ENCODE measurements around the gene SDF4. TPM values are rescaled to one million over a fixed set of nuclear protein-coding genes. Genes with fewer than 3 reads are reported as not detected.

SDF4 gene
- total and polyA plus RNA-seq, 2 of the 8 experiments (the other 6 are each of a cell fraction or from before 2014, with no cell fraction given), result 45.5 to 75.6 TPM

GRCh38 chr1:1242461-1243265 lies 10.9 kb upstream of the SDF4 start (continued):
- TF ChIP-seq, protein P1, sequence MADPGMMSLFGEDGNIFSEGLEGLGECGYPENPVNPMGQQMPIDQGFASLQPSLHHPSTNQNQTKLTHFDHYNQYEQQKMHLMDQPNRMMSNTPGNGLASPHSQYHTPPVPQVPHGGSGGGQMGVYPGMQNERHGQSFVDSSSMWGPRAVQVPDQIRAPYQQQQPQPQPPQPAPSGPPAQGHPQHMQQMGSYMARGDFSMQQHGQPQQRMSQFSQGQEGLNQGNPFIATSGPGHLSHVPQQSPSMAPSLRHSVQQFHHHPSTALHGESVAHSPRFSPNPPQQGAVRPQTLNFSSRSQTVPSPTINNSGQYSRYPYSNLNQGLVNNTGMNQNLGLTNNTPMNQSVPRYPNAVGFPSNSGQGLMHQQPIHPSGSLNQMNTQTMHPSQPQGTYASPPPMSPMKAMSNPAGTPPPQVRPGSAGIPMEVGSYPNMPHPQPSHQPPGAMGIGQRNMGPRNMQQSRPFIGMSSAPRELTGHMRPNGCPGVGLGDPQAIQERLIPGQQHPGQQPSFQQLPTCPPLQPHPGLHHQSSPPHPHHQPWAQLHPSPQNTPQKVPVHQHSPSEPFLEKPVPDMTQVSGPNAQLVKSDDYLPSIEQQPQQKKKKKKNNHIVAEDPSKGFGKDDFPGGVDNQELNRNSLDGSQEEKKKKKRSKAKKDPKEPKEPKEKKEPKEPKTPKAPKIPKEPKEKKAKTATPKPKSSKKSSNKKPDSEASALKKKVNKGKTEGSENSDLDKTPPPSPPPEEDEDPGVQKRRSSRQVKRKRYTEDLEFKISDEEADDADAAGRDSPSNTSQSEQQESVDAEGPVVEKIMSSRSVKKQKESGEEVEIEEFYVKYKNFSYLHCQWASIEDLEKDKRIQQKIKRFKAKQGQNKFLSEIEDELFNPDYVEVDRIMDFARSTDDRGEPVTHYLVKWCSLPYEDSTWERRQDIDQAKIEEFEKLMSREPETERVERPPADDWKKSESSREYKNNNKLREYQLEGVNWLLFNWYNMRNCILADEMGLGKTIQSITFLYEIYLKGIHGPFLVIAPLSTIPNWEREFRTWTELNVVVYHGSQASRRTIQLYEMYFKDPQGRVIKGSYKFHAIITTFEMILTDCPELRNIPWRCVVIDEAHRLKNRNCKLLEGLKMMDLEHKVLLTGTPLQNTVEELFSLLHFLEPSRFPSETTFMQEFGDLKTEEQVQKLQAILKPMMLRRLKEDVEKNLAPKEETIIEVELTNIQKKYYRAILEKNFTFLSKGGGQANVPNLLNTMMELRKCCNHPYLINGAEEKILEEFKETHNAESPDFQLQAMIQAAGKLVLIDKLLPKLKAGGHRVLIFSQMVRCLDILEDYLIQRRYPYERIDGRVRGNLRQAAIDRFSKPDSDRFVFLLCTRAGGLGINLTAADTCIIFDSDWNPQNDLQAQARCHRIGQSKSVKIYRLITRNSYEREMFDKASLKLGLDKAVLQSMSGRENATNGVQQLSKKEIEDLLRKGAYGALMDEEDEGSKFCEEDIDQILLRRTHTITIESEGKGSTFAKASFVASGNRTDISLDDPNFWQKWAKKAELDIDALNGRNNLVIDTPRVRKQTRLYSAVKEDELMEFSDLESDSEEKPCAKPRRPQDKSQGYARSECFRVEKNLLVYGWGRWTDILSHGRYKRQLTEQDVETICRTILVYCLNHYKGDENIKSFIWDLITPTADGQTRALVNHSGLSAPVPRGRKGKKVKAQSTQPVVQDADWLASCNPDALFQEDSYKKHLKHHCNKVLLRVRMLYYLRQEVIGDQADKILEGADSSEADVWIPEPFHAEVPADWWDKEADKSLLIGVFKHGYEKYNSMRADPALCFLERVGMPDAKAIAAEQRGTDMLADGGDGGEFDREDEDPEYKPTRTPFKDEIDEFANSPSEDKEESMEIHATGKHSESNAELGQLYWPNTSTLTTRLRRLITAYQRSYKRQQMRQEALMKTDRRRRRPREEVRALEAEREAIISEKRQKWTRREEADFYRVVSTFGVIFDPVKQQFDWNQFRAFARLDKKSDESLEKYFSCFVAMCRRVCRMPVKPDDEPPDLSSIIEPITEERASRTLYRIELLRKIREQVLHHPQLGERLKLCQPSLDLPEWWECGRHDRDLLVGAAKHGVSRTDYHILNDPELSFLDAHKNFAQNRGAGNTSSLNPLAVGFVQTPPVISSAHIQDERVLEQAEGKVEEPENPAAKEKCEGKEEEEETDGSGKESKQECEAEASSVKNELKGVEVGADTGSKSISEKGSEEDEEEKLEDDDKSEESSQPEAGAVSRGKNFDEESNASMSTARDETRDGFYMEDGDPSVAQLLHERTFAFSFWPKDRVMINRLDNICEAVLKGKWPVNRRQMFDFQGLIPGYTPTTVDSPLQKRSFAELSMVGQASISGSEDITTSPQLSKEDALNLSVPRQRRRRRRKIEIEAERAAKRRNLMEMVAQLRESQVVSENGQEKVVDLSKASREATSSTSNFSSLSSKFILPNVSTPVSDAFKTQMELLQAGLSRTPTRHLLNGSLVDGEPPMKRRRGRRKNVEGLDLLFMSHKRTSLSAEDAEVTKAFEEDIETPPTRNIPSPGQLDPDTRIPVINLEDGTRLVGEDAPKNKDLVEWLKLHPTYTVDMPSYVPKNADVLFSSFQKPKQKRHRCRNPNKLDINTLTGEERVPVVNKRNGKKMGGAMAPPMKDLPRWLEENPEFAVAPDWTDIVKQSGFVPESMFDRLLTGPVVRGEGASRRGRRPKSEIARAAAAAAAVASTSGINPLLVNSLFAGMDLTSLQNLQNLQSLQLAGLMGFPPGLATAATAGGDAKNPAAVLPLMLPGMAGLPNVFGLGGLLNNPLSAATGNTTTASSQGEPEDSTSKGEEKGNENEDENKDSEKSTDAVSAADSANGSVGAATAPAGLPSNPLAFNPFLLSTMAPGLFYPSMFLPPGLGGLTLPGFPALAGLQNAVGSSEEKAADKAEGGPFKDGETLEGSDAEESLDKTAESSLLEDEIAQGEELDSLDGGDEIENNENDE (IDR thresholded peaks at IDR 0.05; ENCODE audit: insufficient replicate concordance, low read length), result no peak
- TF ChIP-seq TEAD4 (IDR thresholded peaks at IDR 0.05; ENCODE audit: low read depth, low read length) (no peak), TCF12 (IDR thresholded peaks at IDR 0.05; ENCODE audit: low read depth, low read length) (no peak), SIRT6 (IDR thresholded peaks at IDR 0.05; ENCODE audit: low read length) (no peak), SUZ12 (IDR thresholded peaks at IDR 0.05; ENCODE audit: low read length) (no peak), GABPA (IDR thresholded peaks at IDR 0.05; ENCODE audit: borderline replicate concordance, insufficient read depth, low read length) (no peak), RFX5 (IDR thresholded peaks at IDR 0.05; ENCODE audit: borderline replicate concordance, low read depth, low read length) (no peak), CHD1 (IDR thresholded peaks at IDR 0.05; ENCODE audit: low read depth, low read length) (no peak), KDM5A (IDR thresholded peaks at IDR 0.05; ENCODE audit: low read length) (no peak), RAD21 (IDR thresholded peaks at IDR 0.05 in 1 of 2, conservative IDR thresholded peaks at IDR 0.05 in 1 of 2; ENCODE audit: low read depth in 2 of 2, low read length in 2 of 2) (no peak)

Data from H1 (cell line).